Measurements from ENCODE around the gene SLC35G6.

GRCh38 chr17:7501729-7502128 is 20.5 kb downstream of the SLC35G6 start:
- TF ChIP-seq EP300 (IDR thresholded peaks at IDR 0.05) (no peak), CTCF (IDR thresholded peaks at IDR 0.05) (no peak), POLR2A (IDR thresholded peaks at IDR 0.05) (no peak)

Data from ovary (tissue), 3 donors.